SK-N-SH (cell line): ENCODE results near the gene ZBTB46.
"Not testable (repeated sequence)": the region's sequence is repeated elsewhere in the genome, so short reads cannot be mapped to it uniquely, and the experiment has no call there.

ENCODE experiments used
- CHD2 ChIP-seq: fragments of 150-350 bp; IDR thresholded peaks from 2 replicates; pipeline ENCODE4 v1.6.1; 2018; ENCODE audit warnings: low read length; ENCODE audit not compliant: partially characterized antibody
- CTCF ChIP-seq: fragments of 200-600 bp; sonication (generic); IDR thresholded peaks from 2 replicates; pipeline ENCODE4 v1.6.1; 2017; ENCODE audit warnings: antibody characterized with exemption, mild to moderate bottlenecking, moderate library complexity
- EZH2phosphoT487 ChIP-seq: fragments of 200-600 bp; sonication (generic); IDR thresholded peaks from 2 replicates; pipeline ENCODE4 v1.6.1; 2017; ENCODE audit warnings: low read depth, mixed run types, mild to moderate bottlenecking, antibody characterized with exemption, moderate library complexity, borderline replicate concordance
- GABPA ChIP-seq: IDR thresholded peaks from 2 replicates; pipeline ENCODE4 v1.4.0; 2012; ENCODE audit warnings: low read depth, mild to moderate bottlenecking
- GATA2 ChIP-seq: sonication (generic); formaldehyde crosslinking; IDR thresholded peaks from 2 replicates; pipeline ENCODE4 v1.5.0; 2020; ENCODE audit warnings: mild to moderate bottlenecking, missing genetic modification reagents
- JUND ChIP-seq: IDR thresholded peaks from 2 replicates; pipeline ENCODE4 v1.4.0; 2012
- MAX ChIP-seq: IDR thresholded peaks from 2 replicates; pipeline ENCODE4 v1.4.0; 2012; ENCODE audit warnings: low read depth
- MEF2A ChIP-seq: IDR thresholded peaks from 2 replicates; pipeline ENCODE4 v1.4.0; 2012; ENCODE audit warnings: low read depth, borderline replicate concordance
- RAD21 ChIP-seq: IDR thresholded peaks from 2 replicates; pipeline ENCODE4 v1.6.1; 2012; ENCODE audit warnings: mild to moderate bottlenecking, low read length
- REST ChIP-seq: IDR thresholded peaks from 2 replicates; pipeline ENCODE4 v1.6.1; 2012; ENCODE audit warnings: mild to moderate bottlenecking, low read depth, low read length, moderate library complexity
- SIN3A ChIP-seq: IDR thresholded peaks from 2 replicates; pipeline ENCODE4 v1.6.1; 2012; ENCODE audit warnings: low read depth, mild to moderate bottlenecking, low read length, moderate library complexity, borderline replicate concordance
- TAF1 ChIP-seq: IDR thresholded peaks from 2 replicates; pipeline ENCODE4 v1.6.1; 2012; ENCODE audit warnings: low read depth, mild to moderate bottlenecking, low read length, moderate library complexity, borderline replicate concordance
- TEAD4 ChIP-seq: IDR thresholded peaks from 2 replicates; pipeline ENCODE4 v1.4.0; 2012; ENCODE audit warnings: mild to moderate bottlenecking, borderline replicate concordance; ENCODE audit not compliant: insufficient read depth

- not testable (repeated sequence) for TF ChIP-seq REST; CTCF; TAF1; CHD2; MAX; MEF2A; GATA2 (CRISPR knock-in tag); JUND; EZH2phosphoT487; RAD21; GABPA; SIN3A; TEAD4
These were observed 22.6 kb upstream of the ZBTB46 start for GRCh38 chr20:63853733-63854068.
